BJ (cell line): Measurements from ENCODE around the gene NIBAN1. TPM values are rescaled to one million over a fixed set of nuclear protein-coding genes. Genes with fewer than 3 reads are reported as not detected.

ENCODE experiments used
- CTCF ChIA-PET: fragments of 350-600 bp; formaldehyde crosslinking; extraction: SDS; loops from one replicate; lab custom pipeline; 2021; ENCODE audit warnings: antibody characterized with exemption, inconsistent platforms; lab: Yijun Ruan, JAX
- POLR2A ChIA-PET: fragments of 300-600 bp; sonication (Branson Sonifier 250); formaldehyde crosslinking; extraction: SDS; loops from one replicate; lab custom pipeline; 2021; ENCODE audit warnings: antibody characterized with exemption; lab: Charles Lee
- DNase-seq: peaks from one replicate; pipeline ENCODE4 v3.0.0-alpha.2; 2011; ENCODE audit warnings: low read depth
- H3K27me3 ChIP-seq: 2 replicates; pipeline ENCODE4 v1.6.0; 2011; ENCODE audit warnings: low read length; ENCODE audit not compliant: control insufficient read depth, insufficient read depth
- H3K36me3 ChIP-seq: 2 replicates; pipeline ENCODE4 v1.5.1; 2011; ENCODE audit warnings: low read length; ENCODE audit not compliant: control insufficient read depth, insufficient read depth
- H3K4me3 ChIP-seq: 2 replicates; pipeline ENCODE4 v1.5.1; 2011; ENCODE audit warnings: low read depth, mild to moderate bottlenecking, control low read depth, low read length
- polyA plus RNA-seq: library from polyadenylated mRNA; depleted of rRNA; stranded (reverse); fragments of >200 nt; gene quantifications from 2 replicates; pipeline ENCODE4 v1.2.3, GENCODE V29; 2011; rRNA removed
- small RNA-seq: library from RNA; depleted of rRNA; stranded (forward); fragments of <200 nt; gene quantifications from one replicate; pipeline ENCODE3, GENCODE V24; 2012; ENCODE audit warnings: low replicate concordance, low read depth; ENCODE audit not compliant: insufficient read length
- TF ChIP-seq, protein P1 (sequence below): IDR thresholded peaks from 2 replicates; pipeline ENCODE4 v1.5.1; 2011; ENCODE audit warnings: low read depth, mild to moderate bottlenecking, control low read depth, inconsistent platforms, low read length, moderate library complexity; ENCODE audit not compliant: insufficient read depth

The NIBAN1 gene
- polyA plus RNA-seq, 1 experiment = 28.2 TPM

DNA sequence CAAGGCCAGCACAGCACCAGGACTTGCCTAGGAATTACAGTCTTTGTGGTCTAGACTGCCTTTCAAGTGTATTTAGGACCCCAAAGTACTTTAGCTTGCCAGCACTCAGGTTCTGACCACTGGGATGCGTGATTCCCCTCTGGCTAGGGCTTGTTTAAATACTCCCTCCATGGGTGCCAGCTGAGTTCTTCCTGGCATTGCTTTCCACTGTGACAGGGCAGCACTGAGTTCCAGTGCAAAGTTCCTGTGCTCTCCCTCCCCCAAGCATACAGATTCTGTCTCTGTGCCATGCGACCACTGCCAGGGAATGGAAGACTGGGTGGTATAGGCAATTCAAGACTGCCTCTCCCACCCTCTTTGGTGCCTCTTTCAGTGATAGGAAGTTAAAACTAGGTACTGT, 45.9 kb downstream of the NIBAN1 start:
- ChIA-PET POLR2A (no interaction called here), CTCF (no interaction called here)
- TF ChIP-seq, protein P1, sequence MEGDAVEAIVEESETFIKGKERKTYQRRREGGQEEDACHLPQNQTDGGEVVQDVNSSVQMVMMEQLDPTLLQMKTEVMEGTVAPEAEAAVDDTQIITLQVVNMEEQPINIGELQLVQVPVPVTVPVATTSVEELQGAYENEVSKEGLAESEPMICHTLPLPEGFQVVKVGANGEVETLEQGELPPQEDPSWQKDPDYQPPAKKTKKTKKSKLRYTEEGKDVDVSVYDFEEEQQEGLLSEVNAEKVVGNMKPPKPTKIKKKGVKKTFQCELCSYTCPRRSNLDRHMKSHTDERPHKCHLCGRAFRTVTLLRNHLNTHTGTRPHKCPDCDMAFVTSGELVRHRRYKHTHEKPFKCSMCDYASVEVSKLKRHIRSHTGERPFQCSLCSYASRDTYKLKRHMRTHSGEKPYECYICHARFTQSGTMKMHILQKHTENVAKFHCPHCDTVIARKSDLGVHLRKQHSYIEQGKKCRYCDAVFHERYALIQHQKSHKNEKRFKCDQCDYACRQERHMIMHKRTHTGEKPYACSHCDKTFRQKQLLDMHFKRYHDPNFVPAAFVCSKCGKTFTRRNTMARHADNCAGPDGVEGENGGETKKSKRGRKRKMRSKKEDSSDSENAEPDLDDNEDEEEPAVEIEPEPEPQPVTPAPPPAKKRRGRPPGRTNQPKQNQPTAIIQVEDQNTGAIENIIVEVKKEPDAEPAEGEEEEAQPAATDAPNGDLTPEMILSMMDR = no peak
- DNase-seq = no peak
- Histone ChIP-seq H3K27me3 (no peaks in the 10 kb centered on the region), H3K4me3 (no peak overlapping the region), H3K36me3 (peaks cover 2% of the 10 kb centered on the region; the same call in 1 of the 2 replicates)

Small RNA genes lying within 50 kb of the gene (small RNA-seq; reads per million reads assigned to genes)
- not detected for gene RNA5SP72

Other genes starting within 250 kb of the NIBAN1 start
- 10.4 and 20.5 TPM in 2 replicates for gene EDEM3, start 219.7 kb downstream of the NIBAN1 start, polyA plus RNA-seq
- gene RNF2, start 71.0 kb upstream of the NIBAN1 start, polyA plus RNA-seq = 12.6 and 27.9 TPM in 2 replicates
- 13.4 and 23.4 TPM in 2 replicates for gene TRMT1L, start 182.4 kb upstream of the NIBAN1 start, polyA plus RNA-seq
- gene SWT1, start 182.7 kb upstream of the NIBAN1 start, polyA plus RNA-seq = 0.78 and 1.7 TPM in 2 replicates